ENCODE data around the gene CBR1.

DNA sequence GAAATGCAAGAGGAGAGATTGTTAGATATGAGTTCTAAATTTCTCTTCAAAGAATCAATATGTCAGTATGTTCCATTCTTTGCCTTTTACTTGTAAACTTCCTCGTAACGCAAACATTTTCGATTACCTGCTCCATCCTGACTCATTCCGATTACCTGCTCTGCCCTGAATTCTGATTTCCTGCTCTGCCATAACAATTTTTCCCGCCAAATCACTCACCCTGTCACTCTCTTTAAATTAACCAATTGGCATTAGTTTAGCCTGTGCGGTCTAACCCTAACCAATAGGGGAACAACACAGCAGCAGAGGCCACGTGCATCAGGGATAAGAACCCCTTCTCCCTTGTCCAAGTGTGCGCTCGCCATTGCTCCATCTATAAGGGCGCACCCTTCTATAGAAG is 40.0 kb downstream of the CBR1 start:
- TF ChIP-seq, protein P1, sequence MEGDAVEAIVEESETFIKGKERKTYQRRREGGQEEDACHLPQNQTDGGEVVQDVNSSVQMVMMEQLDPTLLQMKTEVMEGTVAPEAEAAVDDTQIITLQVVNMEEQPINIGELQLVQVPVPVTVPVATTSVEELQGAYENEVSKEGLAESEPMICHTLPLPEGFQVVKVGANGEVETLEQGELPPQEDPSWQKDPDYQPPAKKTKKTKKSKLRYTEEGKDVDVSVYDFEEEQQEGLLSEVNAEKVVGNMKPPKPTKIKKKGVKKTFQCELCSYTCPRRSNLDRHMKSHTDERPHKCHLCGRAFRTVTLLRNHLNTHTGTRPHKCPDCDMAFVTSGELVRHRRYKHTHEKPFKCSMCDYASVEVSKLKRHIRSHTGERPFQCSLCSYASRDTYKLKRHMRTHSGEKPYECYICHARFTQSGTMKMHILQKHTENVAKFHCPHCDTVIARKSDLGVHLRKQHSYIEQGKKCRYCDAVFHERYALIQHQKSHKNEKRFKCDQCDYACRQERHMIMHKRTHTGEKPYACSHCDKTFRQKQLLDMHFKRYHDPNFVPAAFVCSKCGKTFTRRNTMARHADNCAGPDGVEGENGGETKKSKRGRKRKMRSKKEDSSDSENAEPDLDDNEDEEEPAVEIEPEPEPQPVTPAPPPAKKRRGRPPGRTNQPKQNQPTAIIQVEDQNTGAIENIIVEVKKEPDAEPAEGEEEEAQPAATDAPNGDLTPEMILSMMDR (conservative IDR thresholded peaks at IDR 0.05; ENCODE audit: low read depth, low read length): no peak
- no peak for TF ChIP-seq EZH2 (IDR thresholded peaks at IDR 0.05; ENCODE audit: borderline replicate concordance, low read depth, low read length, poor library complexity, severe bottlenecking)

Data from A673 (cell line).